CD14-positive monocyte (primary cell): ENCODE measurements around the gene ARHGEF35. TPM values are rescaled to one million over a fixed set of nuclear protein-coding genes. Genes with fewer than 3 reads are reported as not detected.
"Not testable (repeated sequence)": the region's sequence is repeated elsewhere in the genome, so short reads cannot be mapped to it uniquely, and the experiment has no call there.

Experiments used
- DNase-seq, 3 donors: peaks; one replicate each; pipeline ENCODE4 v3.0.0-alpha.2; 2011 to 2022
- H2AFZ ChIP-seq: 2 replicates; pipeline ENCODE4 v1.6.0; 2012; ENCODE audit warnings: mild to moderate bottlenecking, low read depth, low read length, inconsistent platforms; ENCODE audit not compliant: insufficient read depth, poor library complexity, severe bottlenecking
- H3K27ac ChIP-seq, 2 donors: 1 replicate in 1 of 2; 2 replicates in 1 of 2; pipeline ENCODE4 v1.5.1; 2012 to 2013; ENCODE audit warnings: low read length in 2 of 2, control low read depth in 1 of 2, inconsistent platforms in 1 of 2, low read depth in 1 of 2, mild to moderate bottlenecking in 1 of 2
- H3K27me3 ChIP-seq, 2 donors: one replicate each; pipeline versions ENCODE4 v1.6.0 to v1.6.1; 2011 to 2013; ENCODE audit warnings: low read length in 2 of 2; ENCODE audit not compliant: control insufficient read depth in 2 of 2, insufficient read depth in 2 of 2
- H3K36me3 ChIP-seq, 2 donors: replicated peaks in 1 of 2; 1 replicate in 1 of 2; 2 replicates in 1 of 2; pipeline versions ENCODE4 v1.5.1 to v1.6.1; 2012 to 2013; ENCODE audit warnings: low read length in 2 of 2, control low read depth in 1 of 2, inconsistent platforms in 1 of 2, mild to moderate bottlenecking in 1 of 2; ENCODE audit not compliant: insufficient read depth in 2 of 2, control insufficient read depth in 1 of 2
- H3K4me1 ChIP-seq, 2 donors: 1 replicate in 1 of 2; 2 replicates in 1 of 2; pipeline versions ENCODE4 v1.5.1 to v1.6.1; 2012 to 2013; ENCODE audit warnings: low read length in 2 of 2, control low read depth in 1 of 2, inconsistent platforms in 1 of 2, mild to moderate bottlenecking in 1 of 2, moderate library complexity in 1 of 2; ENCODE audit not compliant: insufficient read depth in 2 of 2, control insufficient read depth in 1 of 2
- H3K4me2 ChIP-seq: replicated peaks from 2 replicates; pipeline ENCODE3; 2012; ENCODE audit warnings: low read length, moderate library complexity, mild to moderate bottlenecking; ENCODE audit not compliant: poor library complexity, severe bottlenecking; ENCODE audit errors: extremely low read depth
- H3K4me3 ChIP-seq, 3 experiments: fragments of 200-600 bp in 1 of 3; sonication (generic) in 1 of 3; replicated peaks in 1 of 3; 1 replicate in 2 of 3; 2 replicates in 1 of 3; pipeline ENCODE4 v1.5.1; 2011 to 2013; ENCODE audit warnings: low read length in 3 of 3, mild to moderate bottlenecking in 3 of 3, control low read depth in 2 of 3, low read depth in 2 of 3, inconsistent platforms in 1 of 3, moderate library complexity in 1 of 3
- H3K79me2 ChIP-seq: 2 replicates; pipeline ENCODE4 v1.6.0; 2012; ENCODE audit warnings: mild to moderate bottlenecking, control low read depth, inconsistent platforms, low read length, moderate library complexity; ENCODE audit not compliant: insufficient read depth
- H3K9ac ChIP-seq: 2 replicates; pipeline ENCODE4 v1.6.0; 2017; ENCODE audit warnings: low read length, mild to moderate bottlenecking; ENCODE audit not compliant: insufficient read depth, poor library complexity, severe bottlenecking
- H3K9me3 ChIP-seq, 2 donors: replicated peaks in 1 of 2; 1 replicate in 1 of 2; 2 replicates in 1 of 2; pipeline versions ENCODE4 v1.5.1 to v1.6.1; 2012 to 2013; ENCODE audit warnings: low read length in 2 of 2, control low read depth in 1 of 2; ENCODE audit not compliant: control insufficient read depth in 1 of 2, insufficient read depth in 1 of 2
- H4K20me1 ChIP-seq: 2 replicates; pipeline ENCODE4 v1.6.0; 2012; ENCODE audit warnings: mild to moderate bottlenecking, low read length, control low read depth, moderate library complexity; ENCODE audit not compliant: insufficient read depth
- H3K27ac Mint-ChIP-seq, 7 donors: one replicate each; pipeline ENCODE4 v1.8.0; 2020; ENCODE audit warnings: mild to moderate bottlenecking in 7 of 7, mixed read lengths in 7 of 7, moderate library complexity in 6 of 7, inconsistent platforms in 2 of 7
- H3K27me3 Mint-ChIP-seq, 3 donors: one replicate each; pipeline ENCODE4 v1.8.0; 2021 to 2022; ENCODE audit warnings: low read depth in 3 of 3, mild to moderate bottlenecking in 3 of 3, mixed read lengths in 3 of 3, moderate library complexity in 3 of 3, inconsistent platforms in 1 of 3
- H3K36me3 Mint-ChIP-seq, 2 donors: one replicate each; pipeline ENCODE4 v1.8.0; 2020; ENCODE audit warnings: mixed read lengths in 2 of 2, inconsistent platforms in 1 of 2, mild to moderate bottlenecking in 1 of 2
- H3K4me1 Mint-ChIP-seq: one replicate; pipeline ENCODE4 v1.8.0; 2020; ENCODE audit warnings: mild to moderate bottlenecking, mixed read lengths
- H3K4me3 Mint-ChIP-seq, 2 donors: one replicate each; pipeline ENCODE4 v1.8.0; 2020; ENCODE audit warnings: mild to moderate bottlenecking in 2 of 2, mixed read lengths in 2 of 2, moderate library complexity in 1 of 2
- H3K9me3 Mint-ChIP-seq, 7 donors: one replicate each; pipeline ENCODE4 v1.8.0; 2020 to 2022; ENCODE audit warnings: mixed read lengths in 7 of 7, mild to moderate bottlenecking in 6 of 7, moderate library complexity in 6 of 7, inconsistent platforms in 2 of 7
- WGBS: methylation state at CpG from one replicate; pipeline ENCODE4 v1.1.5; 2013; ENCODE audit warnings: missing lambda C conversion rate; ENCODE audit not compliant: insufficient coverage; 5-methylcytosine and 5-hydroxymethylcytosine counted together
- intact Hi-C, 2 donors: fragments of 100-400 bp; cut with micrococcal nuclease; formaldehyde crosslinking; loops; one replicate each; pipeline versions ENCODE4 v1.15.0 to v1.15.1; 2023
- polyA plus RNA-seq, 3 donors: library from polyadenylated mRNA; depleted of rRNA in 1 of 3; unstranded in 2 of 3; stranded (reverse) in 1 of 3; fragments of 300-500 nt in 2 of 3; fragments of >200 nt in 1 of 3; fragmentation: Illumina TruSeq in 2 of 3; gene quantifications; 1 replicate in 2 of 3; 2 replicates in 1 of 3; pipeline ENCODE4 v1.2.3, GENCODE V29; 2012 to 2021

The ARHGEF35 gene
- polyA plus RNA-seq, 3 donors, result 0.05 to 0.64 (median 0.10) TPM

- H3K4me1 ChIP-seq, H3K27ac ChIP-seq, H2AFZ ChIP-seq, H3K79me2 ChIP-seq, H4K20me1 ChIP-seq, H3K4me3 ChIP-seq, H3K36me3 Mint-ChIP-seq, H3K27ac Mint-ChIP-seq, H3K9me3 ChIP-seq, H3K4me3 Mint-ChIP-seq, DNase-seq, H3K9ac ChIP-seq, H3K4me2 ChIP-seq, H3K36me3 ChIP-seq, H3K27me3 Mint-ChIP-seq, H3K4me1 Mint-ChIP-seq, H3K9me3 Mint-ChIP-seq, intact Hi-C loops, H3K27me3 ChIP-seq: not testable (repeated sequence)
- no CpG with 5 or more reads among the region's 1 CpG for WGBS
Measured at GRCh38 chr7:144233039-144233438, 37.4 kb upstream of the ARHGEF35 start.

DNA sequence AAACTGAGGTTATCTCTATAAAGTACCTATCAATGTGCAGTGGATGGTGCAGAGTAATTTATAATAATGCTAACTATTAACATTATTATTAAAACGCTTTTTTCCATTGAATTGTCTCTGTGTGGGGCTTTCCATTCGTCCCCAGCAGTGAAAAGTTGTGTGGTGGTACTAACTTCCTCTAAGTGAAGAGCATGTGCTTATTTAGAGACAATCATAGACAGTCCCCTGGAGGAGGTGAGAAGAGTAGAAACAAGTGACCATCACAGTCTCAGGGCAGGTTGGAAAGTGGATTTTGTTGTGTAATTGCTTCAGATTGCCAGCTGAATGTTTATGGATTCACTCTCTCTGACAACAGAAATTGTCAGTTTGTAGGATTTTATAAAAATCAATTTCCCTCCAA, 35.4 kb upstream of the ARHGEF35 start:
- H3K4me1 Mint-ChIP-seq, H3K9me3 ChIP-seq, H3K36me3 ChIP-seq, H3K27me3 ChIP-seq, DNase-seq, H3K9me3 Mint-ChIP-seq, H3K9ac ChIP-seq, H3K27me3 Mint-ChIP-seq, H4K20me1 ChIP-seq, H3K79me2 ChIP-seq, H3K27ac ChIP-seq, H3K4me2 ChIP-seq, H3K4me1 ChIP-seq, H2AFZ ChIP-seq, H3K36me3 Mint-ChIP-seq, intact Hi-C loops, H3K27ac Mint-ChIP-seq, H3K4me3 ChIP-seq, H3K4me3 Mint-ChIP-seq: not testable (repeated sequence)
- WGBS, result no CpG with 5 or more reads among the region's 2 CpGs

DNA sequence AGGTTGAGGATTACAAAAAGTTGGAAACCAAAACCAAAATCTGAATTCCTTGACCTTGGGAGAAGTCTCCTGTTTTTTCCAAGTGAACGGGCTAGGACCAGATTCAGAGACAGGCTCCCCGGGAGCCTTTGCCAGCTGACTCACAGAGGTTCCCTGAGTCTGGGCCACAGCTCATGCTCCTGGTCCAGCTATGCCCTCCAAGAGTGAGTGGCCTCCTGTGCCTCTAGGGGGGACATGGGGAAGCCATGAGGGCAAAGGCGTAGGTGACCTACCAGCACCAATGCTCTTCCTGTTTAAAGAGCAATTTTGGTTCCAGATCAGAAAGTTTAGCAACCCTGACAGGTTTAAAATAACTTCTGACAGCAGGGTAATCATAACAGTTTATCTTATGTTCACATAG, 33.2 kb upstream of the ARHGEF35 start:
- H3K27ac Mint-ChIP-seq, H3K36me3 Mint-ChIP-seq, H3K4me3 Mint-ChIP-seq, H3K4me1 ChIP-seq, H3K9me3 ChIP-seq, H2AFZ ChIP-seq, H3K9me3 Mint-ChIP-seq, H3K4me3 ChIP-seq, H3K27ac ChIP-seq, H4K20me1 ChIP-seq, H3K4me2 ChIP-seq, H3K9ac ChIP-seq, H3K4me1 Mint-ChIP-seq, intact Hi-C loops, DNase-seq, H3K27me3 ChIP-seq, H3K36me3 ChIP-seq, H3K79me2 ChIP-seq, H3K27me3 Mint-ChIP-seq: not testable (repeated sequence)
- no CpG with 5 or more reads among the region's 3 CpGs for WGBS

- H3K27ac Mint-ChIP-seq, H3K9ac ChIP-seq, DNase-seq, H3K27ac ChIP-seq, H3K9me3 ChIP-seq, H3K36me3 ChIP-seq, H3K4me1 ChIP-seq, H4K20me1 ChIP-seq, H3K4me2 ChIP-seq, H3K36me3 Mint-ChIP-seq, H3K79me2 ChIP-seq, H2AFZ ChIP-seq, H3K4me3 ChIP-seq, H3K27me3 ChIP-seq, H3K27me3 Mint-ChIP-seq, intact Hi-C loops, H3K4me1 Mint-ChIP-seq, H3K9me3 Mint-ChIP-seq, H3K4me3 Mint-ChIP-seq: not testable (repeated sequence)
- no CpG with 5 or more reads among the region's 4 CpGs for WGBS
Measured at GRCh38 chr7:144226866-144227265, 31.2 kb upstream of the ARHGEF35 start.

DNA sequence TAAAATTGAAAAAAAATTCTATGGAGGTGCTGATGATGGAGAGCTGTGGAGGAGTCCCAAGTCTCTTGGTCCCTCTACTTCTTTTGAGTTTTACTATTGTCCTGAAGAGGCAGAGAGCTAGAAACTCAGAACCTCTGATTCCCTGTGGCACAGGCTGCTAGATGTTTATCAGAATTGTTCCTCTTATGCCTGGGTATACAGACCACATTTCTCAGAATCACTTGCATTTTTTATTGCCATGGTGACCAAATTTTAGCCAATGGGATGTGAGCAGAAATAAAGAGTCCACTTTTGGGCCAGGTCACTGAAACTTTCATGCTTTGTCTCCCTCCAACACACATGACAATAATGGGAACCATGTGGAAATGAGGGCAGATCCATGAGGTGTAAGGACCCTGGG, 28.0 kb upstream of the ARHGEF35 start:
- H3K27me3 Mint-ChIP-seq, intact Hi-C loops, H3K27me3 ChIP-seq, H3K4me1 Mint-ChIP-seq, H3K4me2 ChIP-seq, H3K4me3 Mint-ChIP-seq, H3K79me2 ChIP-seq, H3K27ac Mint-ChIP-seq, H3K9me3 ChIP-seq, H3K4me3 ChIP-seq, H3K9me3 Mint-ChIP-seq, H2AFZ ChIP-seq, H3K27ac ChIP-seq, H3K4me1 ChIP-seq, H3K36me3 ChIP-seq, H3K9ac ChIP-seq, H3K36me3 Mint-ChIP-seq, H4K20me1 ChIP-seq, DNase-seq: not testable (repeated sequence)
